GM13976 (cell line): ENCODE results near the gene STRIT1.

Experiments
- DNase-seq: peaks from one replicate; pipeline ENCODE4 v3.0.0; 2012; ENCODE audit warnings: low spot score
- CTCF ChIP-seq: IDR thresholded peaks from 2 replicates; pipeline ENCODE4 v1.5.1; 2012; ENCODE audit warnings: borderline replicate concordance, mild to moderate bottlenecking; ENCODE audit not compliant: insufficient read depth; ENCODE audit errors: extremely low read depth, missing control alignments, control extremely low read depth
- in situ Hi-C: fragments of 300-500 bp; cut with MboI; formaldehyde crosslinking; loops from one replicate; pipeline ENCODE4 v1.12.0; 2022; ENCODE audit warnings: low sequenced_read_pairs, mixed read lengths, inconsistent platforms; ENCODE audit not compliant: unreplicated experiment

The STRIT1 gene

GRCh38 chr3:155262295-155262694 lies 31.2 kb downstream of the STRIT1 start:
- in situ Hi-C loops: no loop called here
- DNase-seq: no peak
- no peak for TF ChIP-seq CTCF

- no peak for DNase-seq
- in situ Hi-C loops: no loop called here
Measured at GRCh38 chr3:155254445-155254844, 39.0 kb downstream of the STRIT1 start.

GRCh38 chr3:155252535-155252934 lies 40.9 kb downstream of the STRIT1 start:
- in situ Hi-C loops: no loop called here
- no peak for TF ChIP-seq CTCF
- DNase-seq: no peak

More at GRCh38 chr3:155254445-155254844, 39.0 kb downstream of the STRIT1 start:
- no peak for TF ChIP-seq CTCF

- TF ChIP-seq CTCF: no peak
- in situ Hi-C loops: no loop called here
- no peak for DNase-seq
Measured at GRCh38 chr3:155252021-155252420, 41.5 kb downstream of the STRIT1 start.

- in situ Hi-C loops: no loop called here
- TF ChIP-seq CTCF: no peak
- DNase-seq: no peak
Measured at GRCh38 chr3:155248531-155249187, 44.8 kb downstream of the STRIT1 start.

GRCh38 chr3:155244699-155245098 lies 48.8 kb downstream of the STRIT1 start:
- in situ Hi-C loops: no loop called here
- no peak for TF ChIP-seq CTCF
- DNase-seq: no peak
